ENCODE results near the gene MAGI2.

The MAGI2 gene

DNA sequence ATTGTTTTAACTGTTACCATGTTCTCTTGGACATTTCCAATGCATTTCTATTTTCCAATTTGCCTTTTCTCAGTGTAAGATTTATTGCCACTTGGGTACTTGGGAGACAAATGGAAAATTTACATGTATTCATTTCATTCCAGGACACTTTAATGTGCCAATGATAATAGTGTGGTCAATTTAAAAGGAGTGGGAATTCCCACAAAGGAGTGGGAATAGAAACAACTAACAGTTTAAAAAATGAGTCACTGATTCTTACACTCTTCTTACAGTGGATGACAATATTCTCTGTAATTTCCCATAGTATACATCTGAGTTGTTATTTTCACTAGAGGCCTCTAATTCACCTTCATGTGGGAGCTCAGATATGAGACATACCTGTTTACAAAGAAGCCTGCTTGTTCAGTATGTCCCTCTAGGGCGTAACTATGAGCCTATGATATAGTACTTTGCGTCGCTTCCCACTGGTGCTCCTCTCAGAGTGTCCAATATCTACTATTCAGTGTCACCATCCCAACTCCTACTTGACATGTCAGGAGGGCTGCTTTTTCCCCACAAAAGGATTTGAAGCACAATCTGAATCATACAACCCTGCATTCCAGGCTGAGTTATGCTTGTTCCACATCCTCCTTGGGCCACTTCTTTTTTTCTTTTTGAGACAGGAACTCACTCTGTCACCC lies 1353.6 kb downstream of the MAGI2 start:
- no peak for DNase-seq

DNA sequence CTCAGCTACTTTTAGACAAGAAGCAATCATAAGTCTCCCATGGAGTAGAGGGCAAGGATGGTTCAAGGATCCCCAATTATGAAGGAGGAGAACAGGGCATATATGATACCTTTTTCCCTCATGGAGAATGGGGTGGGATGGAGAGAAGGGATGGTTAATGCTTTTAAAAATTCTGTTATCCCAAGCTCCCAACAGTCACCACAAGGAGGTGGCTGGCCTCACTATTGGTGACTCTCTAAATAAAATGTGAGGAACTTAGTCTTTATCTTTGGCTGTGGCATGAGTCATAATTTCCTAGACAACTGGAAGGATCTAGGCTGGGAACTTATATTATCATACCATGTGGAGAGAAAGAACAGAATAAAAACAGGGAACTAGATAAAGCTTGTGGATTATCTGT lies 1357.9 kb downstream of the MAGI2 start:
- no peak for DNase-seq

DNA sequence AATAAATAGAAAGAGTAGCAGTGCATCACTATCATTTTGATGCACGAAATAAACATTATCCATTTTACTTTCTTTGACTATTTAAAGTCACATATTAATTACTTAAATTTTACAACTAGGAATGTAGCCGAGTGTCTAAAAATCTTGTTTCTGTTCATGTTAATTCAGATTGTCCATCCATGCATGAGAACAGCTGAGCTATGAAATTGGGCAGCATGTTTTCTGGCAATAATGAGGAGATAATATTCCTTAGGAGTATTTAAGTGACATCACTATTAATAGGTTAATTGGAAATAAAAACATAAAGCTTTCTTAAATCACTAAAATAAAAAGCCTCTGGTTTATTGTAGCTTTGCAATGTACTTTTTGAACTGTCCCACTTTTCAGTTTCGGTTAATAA lies 1361.1 kb downstream of the MAGI2 start:
- no peak for DNase-seq

- DNase-seq, result no peak
Observed at GRCh38 chr7:78090616-78091015, 1362.9 kb downstream of the MAGI2 start.

GRCh38 chr7:78083476-78084120 lies 1369.9 kb downstream of the MAGI2 start:
- no peak for DNase-seq

GRCh38 chr7:78082556-78082955 lies 1370.9 kb downstream of the MAGI2 start:
- no peak for DNase-seq

DNA sequence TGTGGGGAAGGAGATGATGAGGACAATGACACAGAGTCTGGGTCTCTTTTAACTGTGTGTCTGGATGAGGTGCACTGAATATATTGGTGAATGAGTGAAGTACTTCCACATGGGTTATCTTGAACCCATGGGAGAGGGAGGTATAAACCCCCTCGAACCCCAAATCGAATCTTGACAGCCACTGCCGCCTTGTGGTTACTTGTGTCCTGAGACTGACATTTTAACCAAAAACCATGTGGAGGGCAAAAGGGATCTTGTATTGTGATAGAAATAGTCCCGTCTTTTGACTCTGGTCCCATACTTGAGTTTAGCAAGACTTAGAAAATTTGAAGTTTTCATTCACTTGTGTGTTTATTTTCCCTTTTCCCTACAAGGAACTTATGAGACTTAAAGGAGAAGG lies 1371.6 kb downstream of the MAGI2 start:
- no peak for DNase-seq

GRCh38 chr7:78081344-78081743 lies 1372.1 kb downstream of the MAGI2 start:
- DNase-seq, result no peak

GRCh38 chr7:78080811-78081210 lies 1372.7 kb downstream of the MAGI2 start:
- no peak for DNase-seq

GRCh38 chr7:78080241-78080640 lies 1373.2 kb downstream of the MAGI2 start:
- no peak for DNase-seq

GRCh38 chr7:78074713-78075112 lies 1378.8 kb downstream of the MAGI2 start:
- no peak for DNase-seq

GRCh38 chr7:78073609-78074382 lies 1379.7 kb downstream of the MAGI2 start:
- DNase-seq, result no peak

- DNase-seq, result no peak
Observed at GRCh38 chr7:78072201-78072590, 1381.3 kb downstream of the MAGI2 start.

DNA sequence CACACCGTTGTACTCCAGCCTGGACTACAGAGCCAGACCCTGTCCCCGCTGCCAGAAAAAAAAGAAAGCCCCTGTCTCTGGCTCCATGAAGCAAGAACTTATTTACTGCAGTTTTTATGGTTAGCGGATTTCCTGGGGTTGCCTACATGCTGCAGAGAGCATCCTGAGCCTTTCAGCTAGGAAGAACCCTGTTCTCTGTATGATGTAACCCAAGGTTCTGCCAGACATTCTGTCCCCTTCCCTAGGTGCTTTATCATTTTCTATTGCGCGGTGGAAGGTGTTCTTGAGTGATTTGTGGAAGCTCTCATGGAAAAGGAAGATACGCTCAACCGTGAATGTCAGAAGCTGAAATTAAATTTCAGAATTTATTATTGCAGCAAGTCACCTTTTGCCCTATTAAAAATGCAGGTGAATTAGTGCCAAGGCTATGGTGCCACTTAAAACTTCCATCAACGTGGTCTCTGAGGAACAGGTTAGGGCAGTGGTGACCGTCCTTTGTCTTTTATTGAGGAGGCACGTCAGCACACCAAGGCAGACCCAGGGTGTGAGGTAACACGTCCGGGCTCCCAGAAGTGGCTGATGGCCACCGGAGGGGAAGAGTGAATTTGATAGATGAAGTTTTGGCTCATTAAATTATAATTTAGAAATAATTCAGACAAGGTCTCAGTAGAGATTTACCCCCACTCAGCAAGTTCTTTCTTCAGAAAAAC lies 1381.8 kb downstream of the MAGI2 start:
- no peak for DNase-seq

- no peak for DNase-seq
Observed at GRCh38 chr7:78066599-78066998, 1386.9 kb downstream of the MAGI2 start.

DNA sequence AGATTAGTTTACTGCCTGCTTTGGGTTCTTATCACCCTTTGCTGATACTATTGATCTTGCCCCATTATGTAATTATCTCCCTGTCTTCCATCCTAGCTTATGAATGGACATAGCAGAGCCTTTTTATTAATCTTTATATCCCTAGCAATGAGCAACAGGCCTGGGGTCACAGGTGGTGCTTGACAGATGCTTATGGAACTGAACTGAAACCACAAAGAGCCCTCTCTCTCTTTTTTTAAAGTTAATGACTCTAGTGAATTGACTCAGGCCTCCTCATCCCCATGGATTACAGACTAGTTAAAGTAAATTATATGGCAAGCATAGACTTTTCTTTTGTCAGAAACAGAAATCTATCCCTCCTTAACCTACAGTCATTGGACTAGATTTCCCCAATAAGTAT lies 1389.7 kb downstream of the MAGI2 start:
- no peak for DNase-seq

DNA sequence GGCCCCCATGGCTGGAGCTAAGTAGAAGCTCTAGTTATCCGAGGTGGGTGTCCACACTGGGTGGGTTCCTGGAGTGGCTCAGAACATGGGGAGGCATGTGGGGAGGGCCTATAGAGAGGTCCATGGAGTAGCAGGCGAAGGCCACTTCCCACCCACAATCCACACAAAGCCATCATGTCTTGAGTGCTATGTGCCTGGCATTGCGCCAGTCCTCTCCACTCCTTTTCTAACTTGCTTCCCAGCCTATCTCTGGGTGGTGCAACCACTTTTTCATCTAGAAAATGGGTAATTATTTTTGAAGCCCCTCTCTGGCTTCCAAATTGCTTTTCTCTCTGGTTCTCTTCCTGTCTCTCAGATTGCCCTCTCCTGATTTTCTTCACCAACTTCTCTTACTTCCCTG lies 1391.3 kb downstream of the MAGI2 start:
- no peak for DNase-seq

GRCh38 chr7:78057571-78057970 lies 1395.9 kb downstream of the MAGI2 start:
- DNase-seq, result no peak

- DNase-seq, result no peak
Observed at GRCh38 chr7:78055599-78055998, 1397.9 kb downstream of the MAGI2 start.

DNA sequence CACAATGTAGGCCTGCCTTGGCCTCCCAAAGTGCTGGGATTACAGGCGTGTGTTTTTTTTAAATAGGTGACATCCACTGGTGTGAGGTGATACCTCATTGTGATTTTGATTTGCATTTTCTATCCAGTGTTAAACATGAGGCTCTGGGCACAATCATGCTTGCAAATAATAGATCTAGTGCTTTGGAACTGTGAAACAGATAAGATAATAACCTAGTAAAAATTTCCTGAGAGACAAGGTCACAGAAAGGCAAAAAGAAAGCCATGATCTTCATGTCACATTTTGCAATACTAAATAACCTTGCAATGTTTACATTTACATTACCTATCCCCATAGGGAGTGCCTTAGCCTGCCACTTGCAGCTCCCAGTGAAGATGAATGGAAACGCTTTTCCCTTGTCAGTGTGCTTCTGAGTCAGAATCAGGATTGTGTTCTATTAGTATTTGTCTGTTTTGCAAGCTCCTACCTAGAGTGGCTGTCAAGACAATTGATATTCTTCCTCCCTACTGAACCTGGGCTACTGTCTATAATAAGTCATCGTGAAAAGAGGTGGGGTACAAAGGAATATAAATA lies 1398.4 kb downstream of the MAGI2 start:
- DNase-seq, result no peak

DNA sequence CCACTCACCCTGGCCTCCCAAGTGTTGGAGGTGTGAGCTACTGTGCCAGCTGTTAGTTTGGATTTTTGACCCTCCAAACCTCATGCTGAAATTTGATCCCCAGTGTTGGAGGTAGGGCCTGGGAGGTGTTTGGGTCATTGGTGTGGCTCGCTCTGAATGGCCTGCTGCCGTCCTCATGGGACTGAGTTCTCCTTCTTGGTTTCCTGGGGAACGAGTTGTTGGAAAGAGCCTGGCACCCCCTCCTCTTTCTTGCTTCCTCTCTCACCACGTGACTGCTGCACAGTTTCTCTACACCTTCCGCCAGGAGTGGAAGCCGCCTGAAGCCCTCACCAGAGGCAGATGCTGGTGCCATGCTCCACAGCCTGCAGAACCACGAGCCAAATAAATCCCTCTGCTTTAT lies 1401.4 kb downstream of the MAGI2 start:
- DNase-seq, result no peak

GRCh38 chr7:78047800-78048199 lies 1405.7 kb downstream of the MAGI2 start:
- DNase-seq, result no peak

- no peak for DNase-seq
Observed at GRCh38 chr7:78043159-78043558, 1410.3 kb downstream of the MAGI2 start.

Measured in left hindlimb (tissue), 1 donor.